ENCODE measurements around the gene PRIMA1.
"Not testable (repeated sequence)": the region's sequence is repeated elsewhere in the genome, so short reads cannot be mapped to it uniquely, and the experiment has no call there.

The PRIMA1 gene

GRCh38 chr14:93809491-93810420 is 21.5 kb upstream of the PRIMA1 start:
- not testable (repeated sequence) for ATAC-seq (replicated peaks); DNase-seq; H3K4me1 Mint-ChIP-seq (ENCODE audit: low read depth in 2 of 2); H3K4me3 Mint-ChIP-seq; H3K36me3 Mint-ChIP-seq (ENCODE audit: insufficient read depth); H3K9me3 Mint-ChIP-seq; H3K27ac Mint-ChIP-seq
- peaks cover 6 to 14% of the 10 kb centered on the region in 2 donors for H3K27me3 Mint-ChIP-seq

- ATAC-seq (replicated peaks) (no peak), DNase-seq (no peak)
- Mint-ChIP-seq H3K36me3 (ENCODE audit: insufficient read depth) (no peaks in the 10 kb centered on the region), H3K4me1 (ENCODE audit: low read depth in 2 of 2) (no peaks in the 10 kb centered on the region), H3K27me3 (peaks cover 5 to 27% of the 10 kb centered on the region in 2 donors), H3K9me3 (no peaks in the 10 kb centered on the region), H3K27ac (no peak overlapping the region), H3K4me3 (no peak overlapping the region)
These were observed 16.4 kb upstream of the PRIMA1 start for GRCh38 chr14:93804654-93805053.

- H3K27me3 Mint-ChIP-seq: peaks cover 15 to 37% of the 10 kb centered on the region in 2 donors
- no peak overlapping the region for H3K27ac Mint-ChIP-seq
These were observed 15.4 kb upstream of the PRIMA1 start for GRCh38 chr14:93803408-93804318.

GRCh38 chr14:93799989-93800921 is 12.0 kb upstream of the PRIMA1 start:
- Mint-ChIP-seq H3K4me3 (no peak overlapping the region), H3K27ac (no peak overlapping the region), H3K27me3 (peaks cover 26 to 63% of the 10 kb centered on the region in 2 donors), H3K9me3 (no peaks in the 10 kb centered on the region), H3K36me3 (ENCODE audit: insufficient read depth) (no peaks in the 10 kb centered on the region), H3K4me1 (ENCODE audit: low read depth in 2 of 2) (no peaks in the 10 kb centered on the region)
- DNase-seq (no peak), ATAC-seq (replicated peaks) (no peak)

More at GRCh38 chr14:93803408-93804318, 15.4 kb upstream of the PRIMA1 start:
- Mint-ChIP-seq H3K36me3 (ENCODE audit: insufficient read depth) (no peaks in the 10 kb centered on the region), H3K9me3 (no peaks in the 10 kb centered on the region), H3K4me3 (no peak overlapping the region), H3K4me1 (ENCODE audit: low read depth in 2 of 2) (no peaks in the 10 kb centered on the region)
- no peak for ATAC-seq (replicated peaks)
- DNase-seq: no peak

DNA sequence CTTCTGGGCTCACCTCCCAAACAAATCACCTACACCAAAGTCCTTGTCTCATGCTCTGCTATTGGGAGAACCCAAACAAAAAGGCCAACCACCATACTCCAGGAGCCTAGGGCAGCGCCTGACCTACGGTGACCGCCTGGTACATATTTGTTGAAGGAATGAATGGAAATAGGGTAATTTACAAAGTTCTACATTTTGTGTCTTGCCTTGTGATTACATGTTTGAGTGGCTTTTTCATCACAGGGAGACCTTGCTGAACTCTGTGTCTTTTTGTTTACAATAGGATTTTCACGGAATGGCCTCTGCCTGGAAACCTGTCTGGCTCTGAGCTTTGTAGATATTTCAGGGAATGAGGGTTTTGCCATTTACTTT is 11.3 kb upstream of the PRIMA1 start:
- Mint-ChIP-seq H3K9me3 (no peaks in the 10 kb centered on the region), H3K27me3 (peaks cover 26 to 66% of the 10 kb centered on the region in 2 donors), H3K27ac (no peak overlapping the region), H3K36me3 (ENCODE audit: insufficient read depth) (no peaks in the 10 kb centered on the region), H3K4me3 (no peak overlapping the region), H3K4me1 (ENCODE audit: low read depth in 2 of 2) (no peaks in the 10 kb centered on the region)
- DNase-seq (no peak), ATAC-seq (replicated peaks) (no peak)

DNA sequence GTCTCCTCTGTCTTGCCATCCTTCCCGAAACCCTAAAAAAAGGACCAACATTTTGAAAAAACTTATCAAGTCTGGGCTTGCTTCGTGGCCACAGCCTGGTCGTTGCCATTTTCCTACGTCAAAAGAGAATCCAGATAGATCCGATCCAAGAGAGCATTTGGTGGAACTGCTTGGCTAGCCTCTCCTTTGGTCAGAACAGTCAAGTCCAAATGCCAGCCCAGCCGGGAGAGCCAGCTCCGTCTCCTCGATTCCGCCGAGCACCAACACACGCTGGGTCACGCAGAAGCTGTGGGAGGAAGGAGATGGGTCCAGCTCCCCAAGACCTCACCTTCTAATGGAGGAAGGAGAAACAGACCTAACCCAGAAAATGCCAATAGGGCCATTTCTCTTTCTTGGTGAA is 9.3 kb upstream of the PRIMA1 start:
- ATAC-seq (replicated peaks) (no peak), DNase-seq (no peak)
- Mint-ChIP-seq H3K27me3 (peaks cover 38 to 81% of the 10 kb centered on the region in 2 donors), H3K36me3 (ENCODE audit: insufficient read depth) (no peaks in the 10 kb centered on the region), H3K27ac (no peak overlapping the region), H3K9me3 (peaks cover 0 to 2% of the 10 kb centered on the region in 2 donors), H3K4me3 (no peak overlapping the region), H3K4me1 (ENCODE audit: low read depth in 2 of 2) (no peaks in the 10 kb centered on the region)

DNA sequence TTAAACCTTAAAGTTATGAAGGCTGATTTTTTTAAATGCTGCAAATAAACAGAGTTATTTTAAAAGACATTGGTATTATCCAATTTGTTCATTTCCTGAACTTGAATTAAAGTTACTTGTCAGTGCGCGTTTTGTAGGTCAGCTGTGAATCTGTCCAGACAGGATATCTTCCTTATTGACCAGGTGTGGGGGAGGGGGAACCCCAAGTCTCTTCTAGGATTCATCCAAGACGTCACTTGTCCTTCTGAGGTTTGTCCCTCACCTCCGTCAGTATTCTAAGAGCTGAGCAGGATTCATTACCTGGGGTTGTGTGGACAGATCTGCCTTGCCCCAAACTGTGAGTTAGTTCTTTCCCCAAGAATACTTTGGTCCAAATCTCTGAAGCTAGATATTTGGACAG is 8.8 kb upstream of the PRIMA1 start:
- peaks cover 38 to 86% of the 10 kb centered on the region in 2 donors for H3K27me3 Mint-ChIP-seq

DNA sequence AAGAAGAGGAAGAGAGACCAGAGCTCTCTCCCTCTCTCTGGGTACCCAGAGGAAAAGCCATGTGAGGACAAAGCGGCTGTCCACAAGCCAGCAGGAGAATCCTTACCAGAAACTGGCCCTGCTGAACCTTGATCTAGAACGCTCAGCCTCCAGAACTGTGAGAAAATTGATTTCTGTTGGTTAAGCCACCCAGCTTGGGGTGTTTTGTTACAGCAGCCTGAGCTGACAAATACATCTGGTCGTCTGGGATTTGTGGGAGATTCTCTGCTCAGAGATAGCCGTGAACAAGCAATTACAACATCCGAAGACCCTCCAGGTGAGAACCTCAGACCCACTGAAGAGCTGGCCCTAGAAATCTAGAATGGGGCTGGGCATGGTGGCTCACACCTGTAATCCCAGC is 6.5 kb upstream of the PRIMA1 start:
- no peaks in the 10 kb centered on the region for H3K36me3 Mint-ChIP-seq (ENCODE audit: insufficient read depth)
- H3K9me3 Mint-ChIP-seq: peaks cover 0 to 2% of the 10 kb centered on the region in 2 donors
- H3K4me3 Mint-ChIP-seq: no peak overlapping the region
- ATAC-seq (replicated peaks) (no peak), DNase-seq (no peak)
- peaks cover 53 to 88% of the 10 kb centered on the region in 2 donors for H3K27me3 Mint-ChIP-seq
- H3K4me1 Mint-ChIP-seq (ENCODE audit: low read depth in 2 of 2): peaks cover 0 to 3% of the 10 kb centered on the region in 2 donors
- no peak overlapping the region for H3K27ac Mint-ChIP-seq

More for the DNA sequence above, 8.8 kb upstream of the PRIMA1 start:
- no peak overlapping the region for H3K27ac Mint-ChIP-seq
- ATAC-seq (replicated peaks): no peak
- no peak for DNase-seq
- H3K4me3 Mint-ChIP-seq: no peak overlapping the region
- H3K36me3 Mint-ChIP-seq (ENCODE audit: insufficient read depth): no peaks in the 10 kb centered on the region
- H3K9me3 Mint-ChIP-seq: peaks cover 0 to 2% of the 10 kb centered on the region in 2 donors
- H3K4me1 Mint-ChIP-seq (ENCODE audit: low read depth in 2 of 2): no peaks in the 10 kb centered on the region

DNA sequence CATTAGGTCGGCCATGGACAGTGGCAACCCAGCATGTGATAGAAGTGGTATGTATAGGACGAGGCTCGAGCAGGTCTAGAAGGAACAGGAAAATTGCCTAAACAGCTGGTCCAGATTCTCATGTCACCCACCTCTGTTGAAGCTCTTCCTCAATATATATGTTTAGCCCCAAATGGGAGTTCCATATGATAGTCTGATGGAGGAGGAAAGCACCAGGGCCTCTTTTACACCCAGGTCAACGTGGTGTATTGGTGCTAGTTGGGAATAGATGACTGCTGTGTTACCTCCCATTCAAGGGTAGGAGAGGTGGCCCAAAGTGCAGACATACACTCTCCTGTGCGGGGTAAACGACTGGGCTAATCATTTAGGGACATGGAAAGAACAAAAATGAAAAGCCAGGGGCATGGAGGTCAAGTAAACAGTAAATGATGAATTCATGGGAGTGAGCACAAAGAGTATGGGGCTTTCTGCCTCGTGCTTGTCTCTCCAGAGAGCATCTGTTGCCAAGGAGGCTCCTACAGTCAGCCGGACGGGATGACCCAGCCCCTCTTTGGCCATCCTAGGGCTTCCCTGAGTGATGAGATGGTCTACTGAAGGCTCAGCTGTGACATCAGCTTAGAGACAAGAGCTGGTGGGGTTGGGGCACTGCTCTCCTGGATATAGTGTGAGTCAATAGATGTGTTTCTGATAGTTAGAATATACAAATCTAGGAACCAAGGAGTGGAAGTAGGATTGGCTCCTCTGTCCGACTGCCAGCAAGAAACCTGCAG is 5.5 kb upstream of the PRIMA1 start:
- peaks cover 0 to 2% of the 10 kb centered on the region in 2 donors for H3K9me3 Mint-ChIP-seq
- peaks cover 3% of the 10 kb centered on the region in 2 donors for H3K4me1 Mint-ChIP-seq (ENCODE audit: low read depth in 2 of 2)
- H3K36me3 Mint-ChIP-seq (ENCODE audit: insufficient read depth): no peaks in the 10 kb centered on the region
- no peak overlapping the region for H3K4me3 Mint-ChIP-seq
- DNase-seq: no peak
- no peak for ATAC-seq (replicated peaks)
- H3K27me3 Mint-ChIP-seq: peaks cover 50 to 87% of the 10 kb centered on the region in 2 donors
- H3K27ac Mint-ChIP-seq: no peak overlapping the region

DNA sequence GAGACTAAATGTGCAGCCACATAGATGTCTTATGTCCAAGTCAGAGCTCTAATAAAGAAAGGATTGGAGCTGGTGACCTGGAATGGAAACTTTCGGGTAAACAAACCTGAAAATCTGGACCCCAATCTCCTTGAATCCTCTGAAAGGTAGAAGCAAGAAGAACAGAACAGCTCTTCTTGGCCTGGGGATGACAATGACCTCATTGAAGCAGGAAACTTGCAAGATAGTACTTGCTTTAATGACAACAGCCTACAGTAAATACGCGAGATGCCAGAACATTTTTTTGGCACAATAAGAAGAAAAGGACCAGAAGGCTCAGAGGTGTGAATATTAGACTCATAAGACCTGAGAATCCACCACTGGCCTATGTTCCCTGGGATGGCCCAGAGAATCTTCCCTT is 4.1 kb upstream of the PRIMA1 start:
- no peaks in the 10 kb centered on the region for H3K36me3 Mint-ChIP-seq (ENCODE audit: insufficient read depth)
- no peak overlapping the region for H3K4me3 Mint-ChIP-seq
- ATAC-seq (replicated peaks) (no peak), DNase-seq (no peak)
- peaks cover 53 to 85% of the 10 kb centered on the region in 2 donors for H3K27me3 Mint-ChIP-seq
- peaks cover 0 to 2% of the 10 kb centered on the region in 2 donors for H3K9me3 Mint-ChIP-seq
- H3K27ac Mint-ChIP-seq: no peak overlapping the region
- peaks cover 4 to 8% of the 10 kb centered on the region in 2 donors for H3K4me1 Mint-ChIP-seq (ENCODE audit: low read depth in 2 of 2)

DNA sequence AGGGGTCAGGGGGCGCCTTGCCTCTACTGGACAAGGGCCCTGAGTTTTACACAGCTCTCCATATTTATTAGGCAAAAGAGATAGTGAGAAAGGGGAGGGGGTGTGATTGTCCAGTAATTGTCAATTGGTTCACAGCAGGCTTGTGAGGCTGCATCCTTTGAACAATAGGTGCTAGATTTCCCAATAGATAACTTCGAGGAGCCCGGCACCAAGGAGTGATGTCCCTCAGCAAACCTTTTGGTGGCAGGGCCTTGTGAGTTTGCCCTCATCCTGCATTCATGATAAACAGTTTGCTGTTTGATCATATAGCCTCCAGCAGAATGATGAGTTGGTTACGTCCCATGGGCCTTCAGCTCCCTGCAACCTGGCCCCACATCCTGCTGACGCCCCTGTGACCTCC is 2.7 kb upstream of the PRIMA1 start:
- ATAC-seq (replicated peaks) (no peak), DNase-seq (no peak)
- peaks cover 55 to 90% of the 10 kb centered on the region in 2 donors for H3K27me3 Mint-ChIP-seq
- no peak overlapping the region for H3K4me3 Mint-ChIP-seq
- no peaks in the 10 kb centered on the region for H3K36me3 Mint-ChIP-seq (ENCODE audit: insufficient read depth)
- peaks cover 4 to 8% of the 10 kb centered on the region in 2 donors for H3K4me1 Mint-ChIP-seq (ENCODE audit: low read depth in 2 of 2)
- H3K27ac Mint-ChIP-seq: no peak overlapping the region
- H3K9me3 Mint-ChIP-seq: peaks cover 0 to 2% of the 10 kb centered on the region in 2 donors
